Transverse colon (tissue), 4 donors: ENCODE measurements around the gene POLR2J. TPM values are rescaled to one million over a fixed set of nuclear protein-coding genes. Genes with fewer than 3 reads are reported as not detected.

Source experiments
- DNase-seq: peaks from one replicate; pipeline ENCODE4 v3.0.0-alpha.2; 2019
- H3K27ac ChIP-seq, 4 donors: fragments of 200-600 bp; sonication (generic); 2 replicates each; pipeline ENCODE4 v1.5.1; 2016 to 2018; ENCODE audit warnings: inconsistent platforms in 4 of 4
- H3K27me3 ChIP-seq: fragments of 200-600 bp; sonication (generic); 2 replicates; pipeline ENCODE4 v1.5.1; 2017; ENCODE audit warnings: inconsistent platforms
- H3K36me3 ChIP-seq, 4 donors: fragments of 200-600 bp; sonication (generic); 2 replicates each; pipeline ENCODE4 v1.5.1; 2017 to 2019; ENCODE audit warnings: inconsistent platforms in 4 of 4
- H3K4me1 ChIP-seq, 4 donors: fragments of 200-600 bp; sonication (generic); 2 replicates each; pipeline ENCODE4 v1.5.1; 2017 to 2020; ENCODE audit warnings: inconsistent platforms in 4 of 4
- H3K4me3 ChIP-seq, 4 donors: fragments of 200-600 bp; sonication (generic); 1 replicate in 1 of 4; 2 replicates in 3 of 4; pipeline versions ENCODE4 v1.5.1 to v1.6.1; 2017 to 2019; ENCODE audit warnings: inconsistent platforms in 4 of 4
- H3K9me3 ChIP-seq, 2 donors: fragments of 200-600 bp; sonication (generic); 2 replicates each; pipeline ENCODE4 v1.5.1; 2017 to 2019; ENCODE audit warnings: inconsistent platforms in 2 of 2
- CTCF ChIP-seq, 5 experiments: fragments of 200-600 bp in 3 of 5; fragments of 450-650 bp in 2 of 5; sonication (generic) in 3 of 5; IDR thresholded peaks; 1 replicate in 2 of 5; 2 replicates in 3 of 5; pipeline ENCODE4 v1.5.1; 2016 to 2017; ENCODE audit warnings: antibody characterized with exemption in 5 of 5, inconsistent platforms in 3 of 5, mild to moderate bottlenecking in 2 of 5, moderate library complexity in 1 of 5
- EP300 ChIP-seq: sonication (generic); formaldehyde crosslinking; IDR thresholded peaks from one replicate; pipeline ENCODE4 v1.6.1; 2017; ENCODE audit warnings: antibody characterized with exemption, low read depth
- POLR2A ChIP-seq: fragments of 450-650 bp; IDR thresholded peaks from one replicate; pipeline ENCODE4 v1.6.1; 2016; ENCODE audit warnings: antibody characterized with exemption, mild to moderate bottlenecking, moderate library complexity
- POLR2AphosphoS5 ChIP-seq, 3 donors: sonication (generic); formaldehyde crosslinking; IDR thresholded peaks; one replicate each; pipeline ENCODE4 v1.6.1; 2016; ENCODE audit warnings: antibody characterized with exemption in 3 of 3
- WGBS, 2 donors: methylation state at CpG; one replicate each; pipeline ENCODE4 v1.1.5; 2018; ENCODE audit warnings: low coverage in 1 of 2; 5-methylcytosine and 5-hydroxymethylcytosine counted together
- in situ Hi-C, 4 donors: fragments of 200-750 bp; cut with MboI; loops; one replicate each; pipeline versions ENCODE4 v1.15.0 to v1.15.1; 2017; ENCODE audit warnings: low sequenced_read_pairs in 3 of 4, low pct_ligation_motif_present in 1 of 4, low pct_unique_long_range_greater_than_20kb in 1 of 4
- intact Hi-C: fragments of 100-400 bp; cut with DNase I; formaldehyde crosslinking; loops from one replicate; pipeline ENCODE4 v1.15.1; 2023; ENCODE audit warnings: low total_unique reads
- total RNA-seq, 4 donors: library from RNA; depleted of rRNA; stranded (reverse); fragments of >200 nt; gene quantifications; one replicate each; pipeline ENCODE4 v1.1.0, GENCODE V29; 2016

POLR2J gene
- total RNA-seq, 4 donors from 2014 or later, result 5.4 to 30.3 (median 15.0) TPM

- Histone ChIP-seq H3K4me1 (peaks cover 0 to 5% (median 2%) of the 10 kb centered on the region in 4 donors), H3K27me3 (no peaks in the 10 kb centered on the region), H3K27ac (peak overlapping the region; percentile 69 to 83 (median 77)), H3K9me3 (no peaks in the 10 kb centered on the region), H3K4me3 (no peak overlapping the region), H3K36me3 (peaks cover 0 to 21% (median 0%) of the 10 kb centered on the region in 4 donors)
- DNase-seq, result peak; percentile 83
- TF ChIP-seq POLR2A (peak; percentile 48), POLR2AphosphoS5 (IDR thresholded peaks at IDR 0.05) (peak; percentile 24 to 52 (median 32)), CTCF (IDR thresholded peaks at IDR 0.05) (no peak)
- in situ Hi-C loops (no loop called here), intact Hi-C loops (no loop called here)
- whole genome bisulfite sequencing, 2 donors, result 63% methylated on average over 25 of the region's 25 CpGs; no CpG with 5 or more reads in 1 of the 2 donors
Observed at GRCh38 chr7:102425639-102426267, 53.0 kb downstream of the POLR2J start.

GRCh38 chr7:102424787-102425218, 53.9 kb downstream of the POLR2J start:
- in situ Hi-C loops, result no loop called here
- Histone ChIP-seq H3K27ac (peak overlapping the region; percentile 69 to 83 (median 77)), H3K4me3 (no peak overlapping the region), H3K27me3 (no peaks in the 10 kb centered on the region), H3K4me1 (peaks cover 0 to 4% (median 2%) of the 10 kb centered on the region in 4 donors), H3K9me3 (no peaks in the 10 kb centered on the region), H3K36me3 (peaks cover 0 to 21% (median 0%) of the 10 kb centered on the region in 4 donors)
- peak; percentile 59 for DNase-seq
- TF ChIP-seq POLR2A (no peak), POLR2AphosphoS5 (IDR thresholded peaks at IDR 0.05) (peak in 1 of 3 donors; percentile 39), EP300 (no peak), CTCF (IDR thresholded peaks at IDR 0.05) (no peak)
- intact Hi-C loops, result no loop called here
- 50 to 74% methylated on average over 1 to 13 of the region's 13 CpGs for WGBS, 2 donors

DNA sequence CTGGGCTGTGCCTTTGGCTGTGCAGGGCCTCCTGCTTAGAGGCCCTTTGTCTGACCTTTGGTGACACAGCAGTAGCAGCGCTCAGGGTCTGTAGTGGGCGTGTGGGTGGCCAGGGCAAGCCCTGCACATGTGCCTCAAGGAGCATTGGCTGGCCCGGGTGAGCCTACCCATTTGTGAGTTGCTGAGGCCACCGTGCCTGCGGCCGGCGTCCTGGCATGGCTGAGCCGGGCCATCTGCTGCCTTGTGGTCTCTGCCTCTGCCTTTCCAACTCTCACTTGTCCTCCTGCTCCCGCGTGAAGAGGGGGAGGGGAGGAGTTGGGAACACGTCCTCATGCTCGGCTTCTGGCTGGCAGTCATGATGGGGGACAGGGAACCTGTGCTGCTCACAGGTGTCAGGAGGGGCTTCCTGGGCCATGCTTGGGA, 54.6 kb downstream of the POLR2J start:
- 65% methylated on average over 12 of the region's 12 CpGs; no CpG with 5 or more reads in 1 of the 2 donors for WGBS, 2 donors

More for the DNA sequence above, 54.6 kb downstream of the POLR2J start:
- no peak for TF ChIP-seq CTCF (IDR thresholded peaks at IDR 0.05)
- no peak for TF ChIP-seq POLR2A
- no peak for TF ChIP-seq POLR2AphosphoS5 (IDR thresholded peaks at IDR 0.05)
- no peak for TF ChIP-seq EP300
- DNase-seq, result no peak
- in situ Hi-C loops (no loop called here), intact Hi-C loops (no loop called here)
- no peaks in the 10 kb centered on the region for H3K9me3 ChIP-seq
- H3K4me3 ChIP-seq, result no peak overlapping the region
- peak overlapping the region in 3 of 4 donors; percentile 14 to 82 (median 72) for H3K27ac ChIP-seq
- H3K4me1 ChIP-seq, result peaks cover 0 to 4% (median 2%) of the 10 kb centered on the region in 4 donors
- H3K36me3 ChIP-seq, result peaks cover 0 to 21% (median 0%) of the 10 kb centered on the region in 4 donors
- no peaks in the 10 kb centered on the region for H3K27me3 ChIP-seq

Other genes starting within 250 kb of the POLR2J start
- 1 to 10 TPM in 3 of 4 donors, not detected in 1; 2.0 to 7.6 (median 2.2) TPM for gene SH2B2, start 192.1 kb downstream of the POLR2J start, total RNA-seq
- gene SPDYE6, start 122.5 kb downstream of the POLR2J start, total RNA-seq, result not detected
- gene PRKRIP1, start 82.6 kb downstream of the POLR2J start, total RNA-seq, result 10 to 100 TPM; 24.8 to 97.3 (median 33.6) TPM
- 10 to 100 TPM in 2 of 4 donors, 1 to 10 TPM in 2; 3.1 to 99.9 (median 11.0) TPM for gene ORAI2, start 45.3 kb downstream of the POLR2J start, total RNA-seq
- gene ALKBH4, start 14.1 kb downstream of the POLR2J start, total RNA-seq, result 10 to 100 TPM in 2 of 4 donors, 1 to 10 TPM in 2; 1.8 to 21.3 (median 14.0) TPM
- 10 to 100 TPM; 15.7 to 45.6 (median 18.4) TPM for gene LRWD1, start 13.9 kb downstream of the POLR2J start, total RNA-seq
- 10 to 100 TPM; 10.9 to 41.9 (median 19.8) TPM for gene RASA4B, start 38.9 kb upstream of the POLR2J start, total RNA-seq
- gene UPK3BL2, start 64.8 kb upstream of the POLR2J start, total RNA-seq, result 100 to 1,000 TPM in 1 of 4 donors, 10 to 100 TPM in 2, 1 to 10 TPM in 1; 7.8 to 116 (median 30.4) TPM
- gene SPDYE2, start 72.3 kb upstream of the POLR2J start, total RNA-seq, result not detected
- gene POLR2J3, start 93.7 kb upstream of the POLR2J start, total RNA-seq, result 10 to 100 TPM; 29.8 to 51.3 (median 34.2) TPM
- gene RASA4, start 137.8 kb upstream of the POLR2J start, total RNA-seq, result 10 to 100 TPM; 10.9 to 97.3 (median 30.7) TPM
- gene UPK3BL1, start 163.9 kb upstream of the POLR2J start, total RNA-seq, result 10 to 100 TPM; 20.2 to 92.0 (median 48.2) TPM
- not detected for gene SPDYE2B, start 171.4 kb upstream of the POLR2J start, total RNA-seq
- 1 to 10 TPM; 1.1 to 6.7 (median 5.2) TPM for gene POLR2J2, start 192.7 kb upstream of the POLR2J start, total RNA-seq